Choroid plexus epithelial cell (primary cell): ENCODE data around the gene PLXNA2.

Experiments used
- DNase-seq: peaks from one replicate; pipeline ENCODE4 v3.0.0-alpha.2; 2010; ENCODE audit warnings: low read depth
- H3K4me3 ChIP-seq: 2 replicates; pipeline ENCODE4 v1.5.1; 2011; ENCODE audit warnings: low read depth, mild to moderate bottlenecking, control low read depth, low read length, moderate library complexity
- CTCF ChIP-seq: conservative IDR thresholded peaks from 2 replicates; pipeline ENCODE4 v1.5.1; 2011; ENCODE audit warnings: low read depth, mild to moderate bottlenecking, control low read depth, inconsistent platforms, low read length, moderate library complexity

PLXNA2 gene

GRCh38 chr1:207984831-207985572, 259.2 kb downstream of the PLXNA2 start:
- DNase-seq: no peak
- H3K4me3 ChIP-seq: no peak overlapping the region
- no peak for TF ChIP-seq CTCF

GRCh38 chr1:207983044-207983635, 261.0 kb downstream of the PLXNA2 start:
- no peak overlapping the region for H3K4me3 ChIP-seq
- no peak for DNase-seq
- TF ChIP-seq CTCF: no peak

GRCh38 chr1:207981976-207982375, 262.2 kb downstream of the PLXNA2 start:
- peak; percentile 35 for DNase-seq
- peak; percentile 67 for TF ChIP-seq CTCF
- no peak overlapping the region for H3K4me3 ChIP-seq

GRCh38 chr1:207978441-207978840, 265.7 kb downstream of the PLXNA2 start:
- DNase-seq: no peak
- no peak overlapping the region for H3K4me3 ChIP-seq
- TF ChIP-seq CTCF: no peak

- no peak overlapping the region for H3K4me3 ChIP-seq
- TF ChIP-seq CTCF: no peak
- DNase-seq: no peak
Observed at GRCh38 chr1:207977876-207978275, 266.3 kb downstream of the PLXNA2 start.

GRCh38 chr1:207973898-207974568, 270.2 kb downstream of the PLXNA2 start:
- DNase-seq: no peak
- no peak for TF ChIP-seq CTCF
- H3K4me3 ChIP-seq: no peak overlapping the region
